IPS-18c (cell line): ENCODE data around the gene HBM.
"Not testable (repeated sequence)": the region's sequence is repeated elsewhere in the genome, so short reads cannot be mapped to it uniquely, and the experiment has no call there.

Source experiments
- H3K4me3 ChIP-seq: 2 replicates; pipeline ENCODE4 v1.7.0; 2013; ENCODE audit warnings: low read depth, mild to moderate bottlenecking, low read length, moderate library complexity; ENCODE audit not compliant: insufficient read depth
- H3K9me3 ChIP-seq: one replicate; pipeline ENCODE4 v1.6.1; 2013; ENCODE audit warnings: mild to moderate bottlenecking, low read length, moderate library complexity; ENCODE audit not compliant: control insufficient read depth, insufficient read depth

Gene HBM

GRCh38 chr16:176477-177382, 11.0 kb downstream of the HBM start, which contains the start of gene HBA1:
Gene HBA1, plus strand, starts transcription at chr16:176680. Its CDS starts 37 bp downstream, at chr16:176717.
- H3K9me3 ChIP-seq, H3K4me3 ChIP-seq: not testable (repeated sequence)

GRCh38 chr16:177394-177822, 11.6 kb downstream of the HBM start:
- no peaks in the 10 kb centered on the region for H3K9me3 ChIP-seq
- no peak overlapping the region for H3K4me3 ChIP-seq

- Histone ChIP-seq H3K9me3 (no peaks in the 10 kb centered on the region), H3K4me3 (no peak overlapping the region)
Measured at GRCh38 chr16:177981-178667, 12.3 kb downstream of the HBM start.

- Histone ChIP-seq H3K9me3 (no peaks in the 10 kb centered on the region), H3K4me3 (no peak overlapping the region)
Measured at GRCh38 chr16:178668-179015, 12.9 kb downstream of the HBM start.

GRCh38 chr16:179211-180092, 13.7 kb downstream of the HBM start:
- Histone ChIP-seq H3K4me3 (no peak overlapping the region), H3K9me3 (no peaks in the 10 kb centered on the region)

- no peaks in the 10 kb centered on the region for H3K9me3 ChIP-seq
- H3K4me3 ChIP-seq: peak within 1 kb of the TSS; percentile 43
Measured at GRCh38 chr16:180101-180675, 14.4 kb downstream of the HBM start, which contains the start of gene HBQ1. Gene HBQ1, plus strand, starts transcription at chr16:180459. Its CDS starts 28 bp downstream, at chr16:180487.

- Histone ChIP-seq H3K4me3 (peak overlapping the region; percentile 43), H3K9me3 (no peaks in the 10 kb centered on the region)
Measured at GRCh38 chr16:180681-181564, 15.1 kb downstream of the HBM start.

- H3K9me3 ChIP-seq: no peaks in the 10 kb centered on the region
- H3K4me3 ChIP-seq: no peak overlapping the region
Measured at GRCh38 chr16:181565-182021, 15.8 kb downstream of the HBM start.

GRCh38 chr16:183005-183404, 17.2 kb downstream of the HBM start:
- Histone ChIP-seq H3K9me3 (peaks cover 3% of the 10 kb centered on the region), H3K4me3 (no peak overlapping the region)

GRCh38 chr16:185213-185612, 19.4 kb downstream of the HBM start:
- Histone ChIP-seq H3K4me3 (no peak overlapping the region), H3K9me3 (peaks cover 3% of the 10 kb centered on the region)

- H3K4me3 ChIP-seq: no peak overlapping the region
- peaks cover 3% of the 10 kb centered on the region for H3K9me3 ChIP-seq
Measured at GRCh38 chr16:185691-186090, 19.9 kb downstream of the HBM start.

- peaks cover 3% of the 10 kb centered on the region for H3K9me3 ChIP-seq
- H3K4me3 ChIP-seq: no peak overlapping the region
Measured at GRCh38 chr16:187330-187729, 21.6 kb downstream of the HBM start.

- H3K9me3 ChIP-seq: peaks cover 3% of the 10 kb centered on the region
- H3K4me3 ChIP-seq: no peak overlapping the region
Measured at GRCh38 chr16:188674-189073, 22.9 kb downstream of the HBM start.

- H3K9me3 ChIP-seq: peaks cover 3% of the 10 kb centered on the region
- no peak overlapping the region for H3K4me3 ChIP-seq
Measured at GRCh38 chr16:189604-190186, 23.9 kb downstream of the HBM start.

GRCh38 chr16:191831-192230, 26.1 kb downstream of the HBM start:
- Histone ChIP-seq H3K9me3 (peaks cover 3% of the 10 kb centered on the region), H3K4me3 (no peak overlapping the region)

GRCh38 chr16:192686-193085, 26.9 kb downstream of the HBM start:
- H3K4me3 ChIP-seq: no peak overlapping the region
- H3K9me3 ChIP-seq: no peaks in the 10 kb centered on the region
